HepG2 (cell line): ENCODE results near the gene CAMTA1. TPM values are rescaled to one million over a fixed set of nuclear protein-coding genes. Genes with fewer than 3 reads are reported as not detected.

ENCODE experiments used
- ATAC-seq: fragments of 200-7000 bp; cut with Tn5 transposase; 3 replicates; pipeline ENCODE4 v1.9.1; 2020; ENCODE audit warnings: mild to moderate bottlenecking, moderate library complexity
- BruUV-seq: library from RNA; stranded (reverse); fragments of 400-500 nt; replicated peaks from 2 replicates; lab custom pipeline; 2021; lab: Mats Ljungman, UMichigan
- CTCF ChIA-PET: fragments of 300-600 bp; formaldehyde crosslinking; extraction: SDS; loops from one replicate; lab custom pipeline; 2021; ENCODE audit warnings: low total read pairs, inconsistent platforms, low intra/inter-chr PET ratio; lab: Yijun Ruan, JAX
- POLR2A ChIA-PET: fragments of 350-600 bp; sonication (Branson Sonifier 250); formaldehyde crosslinking; loops from one replicate; lab custom pipeline; 2020; ENCODE audit warnings: antibody characterized with exemption, inconsistent platforms; lab: Yijun Ruan, JAX
- DNase-seq: peaks from one replicate; pipeline ENCODE4 v3.0.0-alpha.2; 2015; ENCODE audit warnings: low spot score
- FAIRE-seq: peaks from 3 replicates; lab custom pipeline; 2011; peaks lifted over from hg19 to GRCh38; lab: Jason Lieb, UNC
- H2AFZ ChIP-seq: one replicate; pipeline ENCODE4 v1.6.1; 2011; ENCODE audit warnings: low read length, inconsistent platforms
- H3K27ac ChIP-seq: fragments of 300-600 bp; 3 replicates; pipeline ENCODE4 v1.8.0; 2011; ENCODE audit warnings: mixed run types, mild to moderate bottlenecking, mixed read lengths, low read length, inconsistent platforms; ENCODE audit not compliant: insufficient read depth; ENCODE audit errors: extremely low read length
- H3K27me3 ChIP-seq, 2 experiments: fragments of 200-600 bp in 1 of 2; 2 replicates in 1 of 2; 3 replicates in 1 of 2; pipeline versions ENCODE4 v1.6.0 to v1.8.0; 2011; ENCODE audit warnings: low read length in 2 of 2, mild to moderate bottlenecking in 2 of 2, moderate library complexity in 2 of 2, inconsistent platforms in 1 of 2; ENCODE audit not compliant: insufficient read depth in 2 of 2, control insufficient read depth in 1 of 2
- H3K36me3 ChIP-seq, 2 experiments: fragments of 200-600 bp in 1 of 2; replicated peaks in 1 of 2; 2 replicates in 1 of 2; 3 replicates in 1 of 2; pipeline versions ENCODE4 v1.5.1 to v1.8.0; 2011; ENCODE audit warnings: low read length in 2 of 2, inconsistent platforms in 1 of 2; ENCODE audit not compliant: insufficient read depth in 2 of 2, control insufficient read depth in 1 of 2
- H3K4me1 ChIP-seq: 2 replicates; pipeline ENCODE4 v1.5.1; 2012; ENCODE audit warnings: low read length, inconsistent platforms; ENCODE audit not compliant: insufficient read depth
- H3K4me2 ChIP-seq: 2 replicates; pipeline ENCODE4 v1.6.0; 2011; ENCODE audit warnings: low read depth, low read length, inconsistent platforms
- H3K4me3 ChIP-seq, 3 experiments: fragments of 200-600 bp in 1 of 3; sonication (generic), shearing (Covaris generic) in 1 of 3; replicated peaks in 1 of 3; 2 replicates each; pipeline ENCODE4 v1.5.1; 2011 to 2016; ENCODE audit warnings: low read length in 3 of 3, inconsistent platforms in 2 of 3, low read depth in 2 of 3, mild to moderate bottlenecking in 2 of 3, control low read depth in 1 of 3, mixed read lengths in 1 of 3; ENCODE audit not compliant: insufficient read depth in 1 of 3
- H3K79me2 ChIP-seq: one replicate; pipeline ENCODE4 v1.6.1; 2011; ENCODE audit warnings: low read length, inconsistent platforms; ENCODE audit not compliant: insufficient read depth
- H3K9ac ChIP-seq: 2 replicates; pipeline ENCODE4 v1.6.0; 2011; ENCODE audit warnings: mild to moderate bottlenecking, low read depth, low read length, inconsistent platforms; ENCODE audit not compliant: insufficient read depth
- H3K9me3 ChIP-seq: 2 replicates; pipeline ENCODE4 v1.5.1; 2012; ENCODE audit warnings: mild to moderate bottlenecking, low read length
- H4K20me1 ChIP-seq: 2 replicates; pipeline ENCODE4 v1.6.0; 2011; ENCODE audit warnings: inconsistent platforms, mild to moderate bottlenecking, low read length, moderate library complexity; ENCODE audit not compliant: insufficient read depth
- ARID5B ChIP-seq: IDR thresholded peaks from 2 replicates; pipeline ENCODE4 v1.4.0; 2020; ENCODE audit warnings: mild to moderate bottlenecking, missing genetic modification reagents
- ATAD3A ChIP-seq: sonication (generic); formaldehyde crosslinking; IDR thresholded peaks from 2 replicates; pipeline ENCODE4 v1.4.0; 2020; ENCODE audit warnings: missing genetic modification reagents
- ATF1 ChIP-seq: IDR thresholded peaks from 2 replicates; pipeline ENCODE4 v1.6.1; 2016; ENCODE audit warnings: mild to moderate bottlenecking, control low read depth
- ETV6 ChIP-seq: sonication (generic); formaldehyde crosslinking; conservative IDR thresholded peaks from 2 replicates; pipeline ENCODE4 v1.4.0; 2020; ENCODE audit warnings: missing genetic modification reagents
- FUBP1 ChIP-seq: sonication (generic); formaldehyde crosslinking; IDR thresholded peaks from 2 replicates; pipeline ENCODE4 v1.5.1; 2020; ENCODE audit warnings: missing genetic modification reagents, mild to moderate bottlenecking, borderline replicate concordance
- NR0B2 ChIP-seq: sonication (generic); formaldehyde crosslinking; IDR thresholded peaks from 2 replicates; pipeline ENCODE4 v1.4.0; 2020; ENCODE audit warnings: mild to moderate bottlenecking, missing genetic modification reagents
- NR3C1 ChIP-seq: sonication (generic); formaldehyde crosslinking; IDR thresholded peaks from 2 replicates; pipeline ENCODE4 v1.4.0; 2020; ENCODE audit warnings: missing genetic modification reagents
- WGBS: methylation state at CpG from one replicate; pipeline ENCODE4 v1.1.6; 2017; ENCODE audit warnings: low lambda C conversion rate; 5-methylcytosine and 5-hydroxymethylcytosine counted together
- in situ Hi-C: cut with HindIII; loops from 2 replicates; pipeline ENCODE4 v1.10.0; 2017; ENCODE audit warnings: low pct_unique_long_range_greater_than_20kb; ENCODE audit not compliant: extremely low pct_ligation_motif_present
- intact Hi-C: fragments of 100-400 bp; cut with micrococcal nuclease; formaldehyde crosslinking; loops from one replicate; pipeline ENCODE4 v1.10.0; 2022; ENCODE audit not compliant: unreplicated experiment
- polyA plus RNA-seq, 8 experiments: library from polyadenylated mRNA; depleted of rRNA in 3 of 8; stranded (reverse) in 7 of 8; unstranded in 1 of 8; fragments of >200 nt; fragmentation: Illumina TruSeq in 4 of 8; extraction: Trizol in 4 of 8; gene quantifications; 2 replicates each; pipeline versions ENCODE4 v1.2.1 to v1.2.3, GENCODE V29; 2011 to 2016; ENCODE audit warnings: low read depth in 4 of 8, missing spikeins in 1 of 8, mixed read lengths in 1 of 8; ENCODE audit not compliant: insufficient read depth in 1 of 8
- total RNA-seq, 5 experiments: library from RNA; depleted of rRNA; stranded (reverse); fragments of >200 nt; fragmentation: Illumina TruSeq; extraction: Trizol; gene quantifications; 2 replicates each; pipeline ENCODE4 v1.2.3, GENCODE V29; 2016; ENCODE audit warnings: low read depth in 1 of 5
- TF ChIP-seq, protein P1 (sequence below): sonication (generic); formaldehyde crosslinking; IDR thresholded peaks from 2 replicates; pipeline ENCODE4 v1.5.0; 2020; ENCODE audit warnings: mild to moderate bottlenecking, missing genetic modification reagents, borderline replicate concordance

Gene CAMTA1
- total and polyA plus RNA-seq, 2 of the 13 experiments (the other 11 are each of a cell fraction or from before 2014, with no cell fraction given), result 25.0 to 36.4 TPM

DNA sequence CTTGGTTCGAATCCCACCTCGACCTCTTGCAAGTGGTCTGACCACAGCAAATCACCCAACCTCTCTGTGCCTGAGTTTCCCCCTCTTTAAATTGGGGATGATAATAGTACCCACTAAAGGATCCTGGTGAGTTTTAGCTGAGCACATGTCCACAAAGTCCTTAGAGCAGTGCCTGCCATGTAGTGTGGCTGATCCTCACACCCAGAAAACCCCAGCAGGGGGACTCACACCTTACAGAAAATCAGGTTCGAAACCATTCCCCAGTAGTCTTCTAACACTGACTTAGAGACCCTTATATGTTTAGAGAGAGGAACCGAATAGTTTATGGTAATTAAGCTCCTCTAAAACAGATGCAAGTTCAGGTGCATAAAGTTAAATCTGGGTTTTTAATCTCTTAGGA is 89.0 kb downstream of the CAMTA1 start:
- FAIRE-seq (no peak), DNase-seq (no peak), ATAC-seq (no peak)
- Histone ChIP-seq H3K4me3 (no peak overlapping the region), H3K4me2 (no peak overlapping the region), H3K27me3 (no peaks in the 10 kb centered on the region), H3K36me3 (peaks cover 4 to 16% of the 10 kb centered on the region in 2 experiments; a peak in 3 of 5 replicates), H3K27ac (no peak overlapping the region), H3K9ac (no peak overlapping the region), H3K9me3 (no peaks in the 10 kb centered on the region), H4K20me1 (no peaks in the 10 kb centered on the region), H3K79me2 (no peaks in the 10 kb centered on the region), H2AFZ (no peak overlapping the region), H3K4me1 (no peaks in the 10 kb centered on the region)
- BruUV-seq, result no TSS peak
- ChIA-PET CTCF (no interaction called here), POLR2A (no interaction called here)
- intact Hi-C loops (no loop called here), in situ Hi-C loops (no loop called here)
- 93% methylated on average over 3 of the region's 4 CpGs for WGBS
- TF ChIP-seq ATF1 (no peak), NR0B2 (CRISPR knock-in tag) (no peak), ETV6 (no peak), ARID5B (CRISPR knock-in tag) (no peak), NR3C1 (no peak), FUBP1 (CRISPR knock-in tag) (no peak), ATAD3A (CRISPR knock-in tag) (no peak)
- TF ChIP-seq, protein P1, sequence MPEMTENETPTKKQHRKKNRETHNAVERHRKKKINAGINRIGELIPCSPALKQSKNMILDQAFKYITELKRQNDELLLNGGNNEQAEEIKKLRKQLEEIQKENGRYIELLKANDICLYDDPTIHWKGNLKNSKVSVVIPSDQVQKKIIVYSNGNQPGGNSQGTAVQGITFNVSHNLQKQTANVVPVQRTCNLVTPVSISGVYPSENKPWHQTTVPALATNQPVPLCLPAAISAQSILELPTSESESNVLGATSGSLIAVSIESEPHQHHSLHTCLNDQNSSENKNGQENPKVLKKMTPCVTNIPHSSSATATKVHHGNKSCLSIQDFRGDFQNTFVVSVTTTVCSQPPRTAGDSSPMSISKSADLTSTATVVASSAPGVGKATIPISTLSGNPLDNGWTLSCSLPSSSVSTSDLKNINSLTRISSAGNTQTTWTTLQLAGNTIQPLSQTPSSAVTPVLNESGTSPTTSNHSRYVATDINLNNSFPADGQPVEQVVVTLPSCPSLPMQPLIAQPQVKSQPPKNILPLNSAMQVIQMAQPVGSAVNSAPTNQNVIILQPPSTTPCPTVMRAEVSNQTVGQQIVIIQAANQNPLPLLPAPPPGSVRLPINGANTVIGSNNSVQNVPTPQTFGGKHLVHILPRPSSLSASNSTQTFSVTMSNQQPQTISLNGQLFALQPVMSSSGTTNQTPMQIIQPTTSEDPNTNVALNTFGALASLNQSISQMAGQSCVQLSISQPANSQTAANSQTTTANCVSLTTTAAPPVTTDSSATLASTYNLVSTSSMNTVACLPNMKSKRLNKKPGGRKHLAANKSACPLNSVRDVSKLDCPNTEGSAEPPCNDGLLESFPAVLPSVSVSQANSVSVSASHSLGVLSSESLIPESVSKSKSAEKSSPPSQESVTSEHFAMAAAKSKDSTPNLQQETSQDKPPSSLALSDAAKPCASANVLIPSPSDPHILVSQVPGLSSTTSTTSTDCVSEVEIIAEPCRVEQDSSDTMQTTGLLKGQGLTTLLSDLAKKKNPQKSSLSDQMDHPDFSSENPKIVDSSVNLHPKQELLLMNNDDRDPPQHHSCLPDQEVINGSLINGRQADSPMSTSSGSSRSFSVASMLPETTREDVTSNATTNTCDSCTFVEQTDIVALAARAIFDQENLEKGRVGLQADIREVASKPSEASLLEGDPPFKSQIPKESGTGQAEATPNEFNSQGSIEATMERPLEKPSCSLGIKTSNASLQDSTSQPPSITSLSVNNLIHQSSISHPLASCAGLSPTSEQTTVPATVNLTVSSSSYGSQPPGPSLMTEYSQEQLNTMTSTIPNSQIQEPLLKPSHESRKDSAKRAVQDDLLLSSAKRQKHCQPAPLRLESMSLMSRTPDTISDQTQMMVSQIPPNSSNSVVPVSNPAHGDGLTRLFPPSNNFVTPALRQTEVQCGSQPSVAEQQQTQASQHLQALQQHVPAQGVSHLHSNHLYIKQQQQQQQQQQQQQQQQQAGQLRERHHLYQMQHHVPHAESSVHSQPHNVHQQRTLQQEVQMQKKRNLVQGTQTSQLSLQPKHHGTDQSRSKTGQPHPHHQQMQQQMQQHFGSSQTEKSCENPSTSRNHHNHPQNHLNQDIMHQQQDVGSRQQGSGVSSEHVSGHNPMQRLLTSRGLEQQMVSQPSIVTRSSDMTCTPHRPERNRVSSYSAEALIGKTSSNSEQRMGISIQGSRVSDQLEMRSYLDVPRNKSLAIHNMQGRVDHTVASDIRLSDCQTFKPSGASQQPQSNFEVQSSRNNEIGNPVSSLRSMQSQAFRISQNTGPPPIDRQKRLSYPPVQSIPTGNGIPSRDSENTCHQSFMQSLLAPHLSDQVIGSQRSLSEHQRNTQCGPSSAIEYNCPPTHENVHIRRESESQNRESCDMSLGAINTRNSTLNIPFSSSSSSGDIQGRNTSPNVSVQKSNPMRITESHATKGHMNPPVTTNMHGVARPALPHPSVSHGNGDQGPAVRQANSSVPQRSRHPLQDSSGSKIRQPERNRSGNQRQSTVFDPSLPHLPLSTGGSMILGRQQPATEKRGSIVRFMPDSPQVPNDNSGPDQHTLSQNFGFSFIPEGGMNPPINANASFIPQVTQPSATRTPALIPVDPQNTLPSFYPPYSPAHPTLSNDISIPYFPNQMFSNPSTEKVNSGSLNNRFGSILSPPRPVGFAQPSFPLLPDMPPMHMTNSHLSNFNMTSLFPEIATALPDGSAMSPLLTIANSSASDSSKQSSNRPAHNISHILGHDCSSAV (CRISPR knock-in tag), result no peak
